Measurements from ENCODE around the gene WDR26. TPM values are rescaled to one million over a fixed set of nuclear protein-coding genes. Genes with fewer than 3 reads are reported as not detected.

WDR26 gene
- total and polyA plus RNA-seq, 2 of the 4 experiments (the other 2 are of a cell fraction), result 23.8 to 46.4 TPM

DNA sequence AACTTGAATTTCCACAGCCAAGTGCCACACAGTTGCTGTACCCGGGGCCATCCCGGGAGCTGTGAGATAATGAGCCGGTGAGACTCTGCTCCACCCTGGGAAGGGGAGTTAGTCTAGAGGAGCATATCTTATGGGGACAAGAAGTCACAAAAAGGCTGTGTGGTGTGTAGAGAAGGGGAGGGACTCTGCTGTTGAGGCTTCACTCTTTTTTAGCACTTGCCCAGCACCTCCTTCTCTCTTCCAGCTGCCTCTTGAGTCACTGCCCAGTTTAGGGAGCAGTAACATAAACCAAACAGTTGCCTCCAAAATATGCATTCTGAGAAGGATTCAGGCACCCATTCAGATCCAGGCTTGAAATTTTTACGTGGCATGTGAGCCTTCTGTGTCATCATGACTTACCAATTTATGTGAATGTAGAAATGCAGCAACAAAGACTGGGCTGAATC is 744 bp upstream of the WDR26 start:
- Histone ChIP-seq H3K9ac (ENCODE audit: low read depth, low read length) (peak overlapping the region; percentile 89), H4K20me1 (ENCODE audit: insufficient read depth, low read length) (peaks cover 32% of the 10 kb centered on the region), H3K23ac (ENCODE audit: low read depth, low read length) (peak overlapping the region; percentile 94), H3K18ac (ENCODE audit: low read depth, low read length) (peak overlapping the region; percentile 94), H2BK20ac (ENCODE audit: low read depth, low read length) (peak overlapping the region; percentile 85; the same call in 1 of the 2 replicates), H3K36me3 (ENCODE audit: control insufficient read depth, insufficient read depth, low read length) (peaks cover 3% of the 10 kb centered on the region), H2BK15ac (ENCODE audit: low read depth, low read length) (peak overlapping the region; percentile 53), H3K9me1 (ENCODE audit: insufficient read depth, low read length) (peaks cover 7% of the 10 kb centered on the region), H2AK9ac (replicated peaks; ENCODE audit: low read depth, low read length, poor library complexity) (peak overlapping the region; percentile 98), H3K4me1 (ENCODE audit: control insufficient read depth, insufficient read depth, low read length) (peaks cover 4% of the 10 kb centered on the region; the same call in 1 of the 2 replicates), H3K4ac (ENCODE audit: low read depth, low read length) (peak overlapping the region; percentile 99), H3K4me2 (ENCODE audit: low read depth, low read length) (peak overlapping the region; percentile 97), H2AFZ (replicated peaks; ENCODE audit: low read length, poor library complexity) (peak overlapping the region; percentile 95), H3K14ac (replicated peaks; ENCODE audit: low read depth, low read length) (peak overlapping the region; percentile 96), H2BK120ac (ENCODE audit: low read depth, low read length) (peak overlapping the region; percentile 75), H4K8ac (ENCODE audit: low read depth in 2 of 2, low read length in 2 of 2) (peak overlapping the region; percentile 97 to 99), H4K91ac (ENCODE audit: insufficient read depth, low read depth, low read length) (peak overlapping the region; percentile 87), H3K27me3 (ENCODE audit: control insufficient read depth, insufficient read depth, low read length) (no peaks in the 10 kb centered on the region), H3K79me1 (ENCODE audit: low read depth in 1 of 2, low read length in 2 of 2) (peaks cover 9 to 39% of the 10 kb centered on the region in 2 experiments), H3K56ac (ENCODE audit: extremely low read depth, insufficient read depth, low read length) (peak overlapping the region; percentile 45; the same call in 1 of the 2 replicates), H4K5ac (ENCODE audit: low read depth, low read length) (peak overlapping the region; percentile 95), H2BK5ac (ENCODE audit: low read depth, low read length, poor library complexity, severe bottlenecking) (peak overlapping the region; percentile 96), H3K27ac (ENCODE audit: insufficient read depth, low read length) (peak overlapping the region; percentile 99), H3K9me3 (ENCODE audit: control insufficient read depth, insufficient read depth, low read length) (no peaks in the 10 kb centered on the region), H2AK5ac (ENCODE audit: low read depth, low read length) (peak overlapping the region; percentile 100; the same call in 1 of the 2 replicates), H3K4me3 (ENCODE audit: insufficient read depth, low read depth, low read length) (peak overlapping the region; percentile 77)
- ChIA-PET POLR2A (ENCODE audit: unreplicated experiment) (interaction anchor here (0.8 kb wide), 1 partner anchor 21 kb away, joined by 3 read pairs; no protein-coding TSS in a partner anchor), CTCF (interaction anchor here (2.2 kb wide), 1 partner anchor 22 kb away, joined by 8 read pairs; no protein-coding TSS in a partner anchor)
- no peak for TF ChIP-seq MXI1 (IDR thresholded peaks at IDR 0.05; ENCODE audit: borderline replicate concordance, low read depth, low read length)
- peak; percentile 91 for TF ChIP-seq NFE2L2 (IDR thresholded peaks at IDR 0.05; ENCODE audit: low read depth, low read length)
- 0 out of 2 replicates have a peak, but pooled peaks have one; percentile 30 for TF ChIP-seq FOS (IDR thresholded peaks at IDR 0.05; ENCODE audit: low read depth, low read length)
- TF ChIP-seq, protein P1, sequence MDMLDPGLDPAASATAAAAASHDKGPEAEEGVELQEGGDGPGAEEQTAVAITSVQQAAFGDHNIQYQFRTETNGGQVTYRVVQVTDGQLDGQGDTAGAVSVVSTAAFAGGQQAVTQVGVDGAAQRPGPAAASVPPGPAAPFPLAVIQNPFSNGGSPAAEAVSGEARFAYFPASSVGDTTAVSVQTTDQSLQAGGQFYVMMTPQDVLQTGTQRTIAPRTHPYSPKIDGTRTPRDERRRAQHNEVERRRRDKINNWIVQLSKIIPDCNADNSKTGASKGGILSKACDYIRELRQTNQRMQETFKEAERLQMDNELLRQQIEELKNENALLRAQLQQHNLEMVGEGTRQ (IDR thresholded peaks at IDR 0.05; ENCODE audit: low read depth, low read length), result no peak
- TF ChIP-seq BHLHE40 (IDR thresholded peaks at IDR 0.05; ENCODE audit: low read depth, low read length), result peak; percentile 63
- TF ChIP-seq MAFK (IDR thresholded peaks at IDR 0.05; ENCODE audit: low read depth, low read length), result peak; percentile 55
- TF ChIP-seq CEBPB (IDR thresholded peaks at IDR 0.05; ENCODE audit: low read depth, low read length), result peak; percentile 73
- TF ChIP-seq, protein P2, sequence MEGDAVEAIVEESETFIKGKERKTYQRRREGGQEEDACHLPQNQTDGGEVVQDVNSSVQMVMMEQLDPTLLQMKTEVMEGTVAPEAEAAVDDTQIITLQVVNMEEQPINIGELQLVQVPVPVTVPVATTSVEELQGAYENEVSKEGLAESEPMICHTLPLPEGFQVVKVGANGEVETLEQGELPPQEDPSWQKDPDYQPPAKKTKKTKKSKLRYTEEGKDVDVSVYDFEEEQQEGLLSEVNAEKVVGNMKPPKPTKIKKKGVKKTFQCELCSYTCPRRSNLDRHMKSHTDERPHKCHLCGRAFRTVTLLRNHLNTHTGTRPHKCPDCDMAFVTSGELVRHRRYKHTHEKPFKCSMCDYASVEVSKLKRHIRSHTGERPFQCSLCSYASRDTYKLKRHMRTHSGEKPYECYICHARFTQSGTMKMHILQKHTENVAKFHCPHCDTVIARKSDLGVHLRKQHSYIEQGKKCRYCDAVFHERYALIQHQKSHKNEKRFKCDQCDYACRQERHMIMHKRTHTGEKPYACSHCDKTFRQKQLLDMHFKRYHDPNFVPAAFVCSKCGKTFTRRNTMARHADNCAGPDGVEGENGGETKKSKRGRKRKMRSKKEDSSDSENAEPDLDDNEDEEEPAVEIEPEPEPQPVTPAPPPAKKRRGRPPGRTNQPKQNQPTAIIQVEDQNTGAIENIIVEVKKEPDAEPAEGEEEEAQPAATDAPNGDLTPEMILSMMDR (conservative IDR thresholded peaks at IDR 0.05; ENCODE audit: low read depth, low read length), result no peak
- TF ChIP-seq POLR2A (IDR thresholded peaks at IDR 0.05; ENCODE audit: low read depth, low read length), result peak; percentile 70
- no TSS peak for BruUV-seq (replicated peaks)
- ATAC-seq (ENCODE audit: low read depth) (peak; percentile 68), DNase-seq (peak; percentile 95)
- intact Hi-C loops (cut with micrococcal nuclease), result loop anchor here (1.0 to 10.0 kb wide), 4 partner anchors 22 to 489 kb away; partner anchors contain the start of gene DNAH14
- WGBS, 2 experiments (ENCODE audit: extremely low coverage in 2 of 2, insufficient read length in 1 of 2), result no CpG with 5 or more reads among the region's 4 CpGs
- in situ Hi-C loops (cut with MboI; ENCODE audit: low sequenced_read_pairs), result no loop called here
- dilution Hi-C loops (cut with HindIII; ENCODE audit: low sequenced_read_pairs, unreplicated experiment), result no loop called here
